Amniotic epithelial cell (primary cell): Measurements from ENCODE around the gene CPE.

Experiments
- DNase-seq: peaks from one replicate; pipeline ENCODE4 v3.0.0-alpha.2; 2010; ENCODE audit warnings: low read depth

CPE gene

DNA sequence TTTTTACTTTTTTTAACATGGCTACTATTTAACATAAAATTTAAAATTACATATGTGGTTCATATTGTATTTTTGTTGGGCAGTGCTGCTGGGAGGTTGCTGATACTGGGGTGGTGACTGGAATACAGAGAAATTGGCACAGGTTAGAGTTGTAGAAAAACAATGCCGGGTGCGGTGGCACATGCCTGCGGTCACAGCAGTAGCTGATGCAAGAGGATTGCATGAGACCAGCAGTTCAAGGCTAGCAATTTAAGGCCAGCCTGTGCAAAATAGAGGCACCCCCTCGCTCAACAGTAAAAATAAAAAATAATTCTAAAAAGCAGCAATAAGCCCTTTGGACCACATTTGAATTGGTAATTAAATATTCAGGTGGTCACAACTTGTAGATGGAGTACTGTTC, 11.8 kb upstream of the CPE start:
- DNase-seq: no peak

DNA sequence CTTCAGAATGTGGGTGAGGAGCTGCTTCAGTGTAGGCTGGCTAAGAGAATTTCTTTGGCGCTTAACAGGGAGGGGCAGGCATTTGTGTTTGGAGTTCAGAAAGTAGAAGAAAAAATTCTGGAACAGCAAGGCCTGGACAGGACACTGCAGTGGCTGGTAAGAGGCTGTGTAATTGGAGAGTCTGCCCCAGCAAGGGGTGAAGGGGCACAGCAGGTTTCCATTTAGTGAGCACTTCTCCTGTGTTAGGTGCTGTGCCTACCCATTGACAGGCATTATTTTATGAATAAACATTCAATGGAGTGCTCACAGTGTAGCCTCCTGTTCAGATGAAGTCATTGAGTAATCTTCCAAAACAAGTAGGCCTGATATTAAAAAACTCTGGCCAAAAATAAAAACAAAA, 10.7 kb upstream of the CPE start:
- DNase-seq: no peak

DNA sequence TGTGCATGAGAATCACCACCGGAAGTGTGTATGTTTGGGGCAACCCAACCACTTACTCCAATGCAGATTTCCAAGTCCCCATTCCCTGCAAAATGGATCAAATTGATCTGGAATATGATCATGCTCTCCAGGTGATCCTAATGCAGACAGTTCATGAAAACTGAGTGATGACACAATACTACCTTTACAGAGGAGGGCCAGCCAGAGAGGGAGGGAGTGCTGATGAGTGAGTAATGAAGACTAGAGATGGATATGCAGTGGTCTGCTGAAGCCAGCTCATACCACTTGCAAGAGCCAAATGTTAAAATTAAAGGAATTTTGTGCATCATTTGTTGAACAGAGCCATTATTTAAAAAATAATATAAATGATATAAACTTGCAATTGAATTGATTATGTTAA, 10.2 kb upstream of the CPE start:
- no peak for DNase-seq

DNA sequence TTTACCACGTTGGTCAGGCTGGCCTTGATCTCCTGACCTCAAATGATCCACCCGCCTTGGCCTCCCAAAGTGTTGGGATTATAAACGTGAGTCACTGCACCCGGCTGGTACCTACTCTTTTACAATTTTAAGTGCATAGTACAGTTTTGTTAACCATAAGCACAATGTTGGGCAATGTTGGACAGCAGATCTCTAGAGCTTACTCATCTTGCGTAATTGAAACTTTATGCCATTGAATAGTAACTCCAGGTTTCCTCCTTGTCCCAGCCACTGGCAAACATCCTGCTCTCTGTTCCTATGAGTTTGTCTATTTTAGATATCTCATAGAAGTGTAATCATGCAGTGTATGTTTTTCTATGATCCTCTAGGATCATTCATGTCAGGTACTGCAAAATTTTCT, 9.3 kb upstream of the CPE start:
- DNase-seq: peak; percentile 84

DNA sequence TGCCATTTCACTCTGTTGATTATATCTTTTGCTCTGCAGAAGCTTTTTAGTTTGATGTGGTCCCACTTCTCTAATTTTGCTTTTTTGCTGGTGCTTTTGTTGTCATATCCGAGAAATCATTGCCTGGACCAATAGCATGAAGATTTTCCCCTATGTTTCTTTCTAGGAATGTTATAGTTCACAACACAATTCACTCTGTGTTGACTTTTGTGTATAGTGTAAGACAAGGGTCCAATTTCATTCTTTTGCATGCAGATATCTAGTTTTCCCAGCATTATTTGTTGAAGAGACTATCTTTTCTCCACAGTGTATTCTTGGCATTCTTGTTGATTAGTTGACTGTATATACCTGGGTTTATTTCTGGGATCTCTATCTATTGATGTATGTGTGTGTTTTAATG, 8.3 kb upstream of the CPE start:
- DNase-seq: no peak

DNA sequence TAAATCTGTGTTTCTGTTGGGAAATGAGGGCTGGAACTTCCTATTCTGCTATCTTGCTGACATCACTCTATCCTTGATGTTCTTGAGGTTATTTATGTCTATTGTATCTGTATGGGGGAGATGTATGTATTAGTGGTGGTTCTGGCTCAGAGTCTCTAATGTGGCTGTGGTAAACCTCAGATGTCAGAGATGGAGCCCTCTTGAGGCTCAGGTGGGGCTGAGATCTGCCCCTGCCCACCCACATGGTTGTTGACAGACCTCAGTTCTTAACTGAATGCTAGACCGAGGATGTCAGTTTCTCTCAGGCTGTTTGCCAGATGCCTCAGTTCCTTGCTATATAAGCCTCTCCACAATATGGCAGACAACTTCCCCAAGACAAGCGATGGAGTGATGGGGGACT, 3.3 kb upstream of the CPE start:
- no peak for DNase-seq

DNA sequence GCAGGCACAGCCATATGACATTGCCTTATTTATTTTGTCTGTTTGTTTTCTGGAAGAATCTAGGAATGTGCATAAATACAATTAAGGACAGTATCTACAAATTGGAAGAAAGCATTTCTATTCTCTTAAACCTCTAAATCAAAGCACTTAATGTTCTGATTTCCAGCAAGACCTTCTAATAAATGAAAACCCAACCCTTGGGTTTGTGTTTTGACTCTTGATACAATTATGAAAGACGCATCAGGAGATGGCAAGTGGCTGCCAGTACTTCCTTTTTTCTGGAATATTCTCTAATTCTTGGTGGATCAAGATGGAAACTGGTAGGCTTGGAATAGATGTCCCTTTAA, 437 bp upstream of the CPE start:
- no peak for DNase-seq

DNA sequence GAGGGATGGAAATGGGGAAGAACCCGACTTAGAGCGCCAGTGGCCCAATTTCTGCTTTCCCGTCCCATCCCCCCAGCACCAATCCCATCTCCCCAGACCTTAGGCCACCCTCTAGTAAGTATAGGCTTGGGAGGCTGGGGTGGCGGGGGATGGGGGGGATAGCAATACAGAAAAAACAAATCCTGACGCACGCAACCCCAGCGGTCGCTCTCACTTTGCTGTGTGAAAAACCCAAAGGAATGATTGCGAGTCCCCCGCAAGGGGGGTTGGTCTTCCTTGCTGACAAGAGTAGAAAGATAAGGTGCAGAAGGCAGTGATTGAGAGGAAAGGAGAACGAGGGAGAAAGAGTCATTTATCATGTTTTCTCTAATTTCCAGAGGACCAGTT, 863 bp downstream of the CPE start:
- DNase-seq: peak; percentile 37

DNA sequence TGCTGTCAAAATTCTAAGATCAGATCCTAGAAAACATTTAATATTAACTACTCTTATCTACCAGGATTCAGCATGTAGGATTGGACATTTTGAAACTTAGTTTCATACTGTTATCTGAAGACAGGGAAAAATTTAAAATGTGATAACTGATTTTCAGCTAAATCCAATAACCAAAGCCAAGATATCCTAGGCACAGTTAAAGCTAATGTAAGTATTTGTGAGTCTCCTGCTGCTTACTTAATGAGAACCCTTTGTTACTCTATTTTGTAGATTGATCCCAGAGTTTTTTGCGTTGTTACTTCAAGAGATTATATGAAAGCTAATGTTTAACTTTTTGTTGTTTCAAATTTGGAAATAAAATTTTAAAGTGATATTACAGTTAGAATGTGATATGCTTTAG, 2.0 kb downstream of the CPE start:
- DNase-seq: no peak

DNA sequence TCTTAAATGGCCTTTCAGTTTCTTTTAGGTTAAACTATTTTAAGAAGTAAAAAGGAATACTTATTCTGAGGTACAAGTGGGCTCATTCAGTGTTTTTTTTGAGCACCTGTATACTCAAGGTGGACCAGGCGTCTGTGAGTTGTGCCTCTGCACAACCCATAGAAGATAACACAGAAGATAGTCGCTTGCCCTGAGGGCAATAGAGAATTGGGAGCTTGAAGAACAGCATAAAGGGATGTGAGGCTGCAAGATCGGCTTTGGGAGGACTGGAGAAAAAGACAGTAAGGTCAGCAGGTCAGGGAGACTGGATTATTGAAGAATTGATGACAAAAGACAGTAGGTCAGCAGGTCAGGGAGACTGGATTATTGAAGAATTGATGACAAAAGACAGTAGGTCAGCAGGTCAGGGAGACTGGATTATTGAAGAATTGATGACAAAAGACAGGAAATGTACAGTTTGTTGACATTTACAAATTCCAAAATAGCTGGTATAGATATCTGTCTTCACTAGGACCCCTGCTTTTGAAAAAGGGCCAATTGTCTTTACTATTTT, 3.1 kb downstream of the CPE start:
- DNase-seq: no peak

DNA sequence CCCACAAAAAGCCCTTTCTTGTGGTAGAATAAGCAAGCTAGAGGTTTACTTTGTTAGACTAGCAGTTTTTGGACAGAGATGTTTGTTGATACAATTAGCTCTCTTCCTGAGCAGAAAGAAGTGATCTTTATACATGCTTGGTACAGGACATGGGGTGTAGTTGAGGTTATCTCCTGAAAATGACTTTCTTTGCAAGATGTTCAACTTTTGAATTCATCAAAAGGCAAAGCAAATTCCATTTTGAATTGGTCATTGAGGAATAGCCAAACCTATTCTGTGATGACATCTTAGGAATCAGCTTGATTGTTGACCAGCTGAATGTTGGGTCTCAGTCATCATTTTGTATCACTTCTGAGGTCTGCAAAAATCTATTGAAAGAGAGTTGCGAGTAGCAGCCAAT, 3.8 kb downstream of the CPE start:
- DNase-seq: no peak

DNA sequence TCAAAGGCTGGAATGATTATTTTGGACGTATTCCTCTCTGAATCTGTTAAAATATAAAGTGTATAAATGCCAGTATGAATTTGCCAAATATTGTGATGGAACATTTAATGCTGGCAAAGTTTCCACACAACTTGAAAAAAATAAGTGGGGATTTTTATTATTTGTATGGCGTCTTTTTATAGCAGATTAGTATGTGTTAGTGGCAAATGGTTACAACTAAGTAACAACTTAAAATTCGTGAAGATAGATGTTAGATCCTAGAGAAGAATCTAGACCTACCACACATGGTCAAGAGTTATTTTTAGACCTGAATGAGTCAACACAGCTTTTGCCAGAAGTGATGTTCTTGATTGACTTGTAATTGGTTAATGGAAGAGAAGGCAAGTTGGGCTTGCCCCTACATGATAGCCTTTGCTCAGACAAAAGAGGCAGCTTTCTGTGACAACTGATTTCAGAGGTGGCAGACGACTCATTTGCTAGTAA, 4.8 kb downstream of the CPE start:
- DNase-seq: peak; percentile 30

DNA sequence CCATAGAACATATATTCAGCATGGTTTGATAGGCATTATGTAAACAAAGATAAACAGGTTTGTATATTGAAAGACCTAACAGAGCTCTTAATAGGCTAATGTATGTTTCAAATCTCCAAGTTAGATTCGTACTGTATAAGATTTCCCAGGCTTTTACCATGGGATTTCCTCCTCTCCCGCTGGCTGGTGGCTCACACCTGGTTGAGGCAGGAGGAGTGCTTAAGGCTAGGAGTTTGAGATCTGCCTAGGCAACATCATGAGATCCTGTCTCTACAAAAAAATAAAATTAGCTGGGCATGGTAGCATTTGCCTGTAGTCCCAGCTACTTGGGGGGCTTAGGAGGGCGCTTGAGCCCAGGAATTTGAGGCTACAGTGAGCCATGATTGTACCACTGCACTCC, 5.4 kb downstream of the CPE start:
- DNase-seq: no peak

DNA sequence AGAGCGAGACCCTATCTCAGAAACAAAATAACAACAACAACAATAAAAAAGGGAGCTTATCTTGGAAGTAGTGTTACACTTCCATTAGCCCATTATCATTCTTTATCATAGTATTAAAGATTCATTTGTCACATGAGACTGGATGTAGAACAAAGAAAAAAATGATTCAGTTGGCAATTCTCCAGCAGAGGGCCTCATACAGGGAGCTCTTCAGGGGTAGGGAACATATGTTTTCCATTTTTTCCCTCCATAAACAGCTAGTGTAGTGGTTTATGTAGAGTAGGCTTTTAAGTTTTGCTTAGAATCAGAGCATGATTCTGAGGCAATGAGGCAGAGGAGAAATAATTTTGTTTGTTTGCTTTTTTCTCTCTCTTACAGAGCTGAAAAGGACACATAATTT, 5.8 kb downstream of the CPE start:
- peak; percentile 22 for DNase-seq

DNA sequence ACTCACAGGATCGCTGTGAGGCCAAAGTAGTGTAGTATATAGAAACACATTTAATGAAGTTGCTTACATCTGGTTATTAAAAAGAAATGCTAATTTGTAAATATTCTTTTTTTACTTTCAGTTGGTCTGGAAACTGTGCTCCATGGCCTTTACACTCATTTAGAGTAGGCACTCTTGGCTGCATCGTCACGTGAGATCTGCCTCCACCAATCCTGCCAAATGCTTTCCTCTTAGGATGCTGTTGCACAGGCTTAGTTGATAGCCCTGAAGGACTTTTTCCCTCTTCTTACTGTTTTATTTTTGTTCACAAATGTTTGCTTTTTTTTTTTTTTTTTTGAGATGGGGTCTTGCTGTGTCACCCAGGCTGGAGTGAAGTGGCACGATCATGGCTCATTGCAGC, 6.3 kb downstream of the CPE start:
- no peak for DNase-seq

DNA sequence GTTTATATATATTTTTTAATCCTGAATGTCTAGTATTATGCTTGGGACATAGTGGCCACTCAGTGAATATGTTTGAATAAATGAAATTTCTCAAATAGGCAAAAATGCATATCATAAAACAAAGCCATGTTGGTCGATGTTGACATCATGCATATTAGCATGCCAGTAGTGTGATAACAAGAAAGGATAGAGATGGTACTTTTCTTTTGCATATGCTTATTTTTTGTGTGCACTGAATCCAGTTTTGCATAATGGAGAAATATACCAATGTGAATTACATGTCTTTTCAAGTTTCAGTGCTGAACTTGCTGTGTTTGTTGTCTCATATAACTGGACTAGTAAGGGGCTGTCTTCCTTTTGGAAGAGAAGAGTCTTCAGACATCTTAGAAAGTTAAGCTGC, 7.5 kb downstream of the CPE start:
- no peak for DNase-seq

DNA sequence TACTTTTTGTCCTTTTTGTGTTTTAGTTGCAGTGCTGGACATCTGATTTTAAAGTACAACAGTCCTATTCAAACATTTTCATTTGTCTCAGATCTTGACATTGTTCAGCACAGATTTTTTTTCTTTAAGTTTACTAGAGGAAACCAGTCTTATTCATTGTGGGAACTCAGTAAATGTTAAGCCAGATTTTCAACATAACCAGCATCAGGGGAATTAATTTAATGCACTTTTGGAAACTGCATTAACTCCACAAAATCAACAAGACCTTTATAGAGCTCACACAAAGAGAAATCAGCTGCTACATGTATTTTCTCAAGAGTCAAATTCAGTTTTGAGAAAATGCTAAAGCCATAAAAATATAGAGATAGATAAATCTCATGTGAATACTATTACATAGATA, 9.9 kb downstream of the CPE start:
- no peak for DNase-seq

DNA sequence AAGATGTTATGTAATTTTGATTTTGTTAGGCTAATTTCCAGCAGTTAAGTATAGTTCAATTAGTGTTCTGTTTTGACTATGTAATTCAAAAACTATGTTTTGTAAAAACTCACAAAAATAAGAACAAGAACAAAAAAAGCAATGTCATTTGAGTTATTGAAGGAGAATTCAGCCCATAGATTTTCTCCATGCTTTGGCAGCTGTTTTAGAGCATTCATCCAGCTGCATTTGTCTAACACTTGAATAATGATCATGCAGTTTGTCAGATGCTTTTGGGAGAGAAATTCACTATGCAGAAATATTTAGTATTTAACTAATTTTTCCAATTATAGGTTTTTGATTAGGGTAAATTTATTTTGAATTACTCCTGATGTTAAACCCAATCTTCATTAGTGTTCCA, 14.2 kb downstream of the CPE start:
- no peak for DNase-seq

DNA sequence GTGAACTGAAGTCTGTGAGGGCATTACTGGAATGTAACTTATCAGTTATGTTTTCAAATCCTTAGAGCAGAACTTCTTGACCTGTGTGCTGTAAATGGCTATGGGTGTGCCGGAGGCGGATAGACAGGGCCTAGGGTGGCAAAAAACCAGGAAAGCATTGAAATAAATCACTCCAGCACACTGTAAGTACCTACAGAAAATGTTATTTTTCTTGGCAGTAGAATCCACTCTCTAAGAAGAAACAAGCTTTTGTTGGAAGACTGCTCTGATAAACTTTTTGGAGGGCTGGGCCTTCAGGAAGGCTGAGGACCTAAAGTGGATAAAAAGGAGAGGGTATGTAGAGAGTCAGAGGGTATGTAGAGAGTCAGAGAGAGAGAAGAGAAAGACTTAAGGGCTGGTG, 14.9 kb downstream of the CPE start:
- DNase-seq: no peak

DNA sequence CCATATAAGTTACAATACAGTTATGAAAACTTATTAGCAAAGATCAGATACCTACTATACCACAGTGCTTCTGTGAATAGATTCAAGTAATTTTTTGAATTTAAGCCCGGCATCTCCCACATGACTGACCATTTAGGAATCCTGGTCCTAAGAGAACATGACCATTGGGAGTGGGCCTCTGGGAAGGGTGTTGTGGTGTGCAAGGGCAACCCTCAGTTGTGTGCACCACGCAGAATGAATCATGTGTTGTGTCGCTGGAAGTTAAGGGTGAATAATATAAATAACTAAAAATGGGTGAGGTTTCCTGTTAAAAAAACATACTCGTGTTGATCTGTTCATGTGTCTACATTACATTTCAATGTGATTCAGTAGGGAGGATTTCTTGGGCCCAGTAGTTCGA, 15.5 kb downstream of the CPE start:
- DNase-seq: peak; percentile 79

DNA sequence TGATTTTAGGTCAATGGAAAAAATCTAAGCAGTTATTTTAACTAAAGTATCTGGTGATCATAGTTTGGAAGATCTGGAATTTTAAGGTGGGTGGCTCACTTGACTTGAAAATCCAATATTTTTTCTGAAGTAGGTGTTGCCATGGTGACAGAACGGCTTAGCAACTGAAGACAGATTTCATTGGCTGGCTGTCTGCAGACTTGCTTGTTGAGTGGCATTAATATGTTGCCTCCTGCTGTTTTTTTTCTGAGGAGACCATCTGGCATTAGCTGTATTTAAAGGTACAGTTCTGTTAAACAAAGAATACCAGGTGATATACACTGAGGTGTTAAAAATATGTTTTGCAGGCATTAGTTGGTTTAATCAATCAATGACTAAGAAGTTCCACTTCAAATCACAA, 19.8 kb downstream of the CPE start:
- DNase-seq: peak; percentile 73

DNA sequence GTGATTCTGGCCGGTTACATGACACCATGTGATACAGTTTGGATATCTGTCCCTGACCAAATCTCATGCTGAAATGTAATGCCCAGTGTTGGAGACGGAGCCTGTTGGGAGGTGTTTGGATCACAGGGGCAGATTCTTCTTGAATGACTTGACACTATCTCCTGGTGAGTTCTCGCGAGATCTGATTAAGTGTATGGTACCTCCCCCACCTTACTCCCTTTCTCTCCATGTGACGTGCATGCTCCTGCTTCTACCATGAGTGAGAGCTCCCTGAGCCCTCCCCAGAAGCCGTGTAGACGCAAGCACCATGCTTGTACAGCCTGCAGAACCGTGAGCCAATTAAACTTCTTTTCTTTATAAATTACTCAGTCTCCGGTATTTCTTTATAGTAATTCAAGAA, 23.6 kb downstream of the CPE start:
- DNase-seq: peak; percentile 3

DNA sequence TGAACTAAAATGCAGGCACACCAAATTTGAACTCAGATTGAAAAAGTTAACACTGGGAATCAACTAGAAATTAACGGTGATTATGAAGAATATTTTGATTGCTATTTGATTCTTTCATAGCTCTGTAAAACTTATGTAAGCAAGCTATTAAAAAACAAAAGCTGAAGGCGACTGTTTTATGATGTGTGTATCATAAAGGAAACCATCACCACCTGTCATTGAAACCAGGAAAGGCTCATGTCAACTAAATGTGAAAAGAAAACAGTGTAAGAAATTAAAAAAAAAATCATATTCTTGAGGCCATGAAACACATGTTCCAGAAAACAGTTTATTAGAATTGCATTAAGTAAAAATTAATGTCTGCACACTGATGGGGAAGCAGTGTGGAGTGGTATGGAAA, 24.2 kb downstream of the CPE start:
- DNase-seq: no peak

DNA sequence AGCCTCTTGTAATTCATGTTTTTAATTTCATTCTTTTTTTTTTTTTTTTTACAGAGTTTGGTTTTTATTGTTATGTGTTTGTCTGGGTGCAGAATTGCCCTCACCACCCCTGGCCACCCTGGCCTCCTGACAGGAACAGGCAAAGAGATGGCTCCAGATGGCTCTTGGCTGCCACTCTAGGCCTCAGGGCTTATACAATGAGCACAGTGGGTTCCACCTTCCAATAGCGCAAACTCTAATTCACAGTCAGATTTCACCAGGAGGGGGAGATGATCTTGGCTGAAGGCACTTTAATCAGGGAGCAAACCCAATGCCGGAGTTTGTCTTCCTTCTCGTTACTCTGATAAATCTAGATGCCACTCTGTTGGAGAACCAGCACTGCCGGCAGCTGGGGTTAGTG, 24.8 kb downstream of the CPE start:
- no peak for DNase-seq

DNA sequence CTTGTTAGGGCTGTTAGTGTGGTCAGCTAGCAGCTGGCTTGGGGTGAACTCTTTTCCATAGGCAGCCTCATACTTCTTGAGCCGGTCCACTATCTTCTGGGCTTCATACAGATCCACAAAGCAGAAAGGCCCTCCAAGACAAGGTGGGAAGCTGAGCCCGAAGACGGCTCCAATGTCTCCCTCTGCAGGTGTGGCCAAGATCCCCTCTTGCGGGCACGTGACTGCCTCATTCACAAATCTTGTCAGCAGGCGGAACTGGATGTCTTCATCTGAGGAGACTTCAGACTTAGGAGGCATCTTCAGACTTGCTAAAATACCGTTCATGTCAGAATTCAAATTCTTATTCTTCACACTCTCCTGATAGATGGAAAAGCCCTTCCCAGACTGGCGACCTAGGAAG, 25.3 kb downstream of the CPE start:
- no peak for DNase-seq
